ENCODE data around the gene ZNF282.

GRCh38 chr7:149240637-149241036 lies 45.3 kb downstream of the ZNF282 start:
- TF ChIP-seq POLR2AphosphoS5 (IDR thresholded peaks at IDR 0.05) (no peak), CTCF (IDR thresholded peaks at IDR 0.05 in 8 of 11, conservative IDR thresholded peaks at IDR 0.05 in 3 of 11) (no peak), POLR2A (IDR thresholded peaks at IDR 0.05) (no peak)

Data from spleen (tissue), 7 donors.